ENCODE results near the gene TTI1.

TTI1 gene

GRCh38 chr20:37934634-37935375, 98.5 kb downstream of the TTI1 start:
- Histone ChIP-seq H3K27me3 (ENCODE audit: control insufficient read depth, insufficient read depth, low read length) (no peaks in the 10 kb centered on the region), H3K36me3 (ENCODE audit: control insufficient read depth, insufficient read depth, low read length) (no peaks in the 10 kb centered on the region), H3K4me3 (ENCODE audit: low read length) (no peak overlapping the region), H3K9me3 (ENCODE audit: control insufficient read depth, low read length) (no peaks in the 10 kb centered on the region), H3K9ac (ENCODE audit: low read length) (no peak overlapping the region), H3K4me1 (ENCODE audit: control insufficient read depth, insufficient read depth, low read length) (no peaks in the 10 kb centered on the region)

- peaks cover 3% of the 10 kb centered on the region for H3K27me3 ChIP-seq (ENCODE audit: control insufficient read depth, insufficient read depth, low read length)
- H3K36me3 ChIP-seq (ENCODE audit: control insufficient read depth, insufficient read depth, low read length) = no peaks in the 10 kb centered on the region
- H3K4me1 ChIP-seq (ENCODE audit: control insufficient read depth, insufficient read depth, low read length) = no peaks in the 10 kb centered on the region
- no peaks in the 10 kb centered on the region for H3K9me3 ChIP-seq (ENCODE audit: control insufficient read depth, low read length)
- H3K9ac ChIP-seq (ENCODE audit: low read length) = no peak overlapping the region
- no peak overlapping the region for H3K4me3 ChIP-seq (ENCODE audit: low read length)
Measured at GRCh38 chr20:37933786-37934633, 99.2 kb downstream of the TTI1 start.

Data from mucosa of stomach (tissue), 1 donor.